Retinal pigment epithelial cell (primary cell): Measurements from ENCODE around the gene SAMD8.
"Not testable (repeated sequence)": the region's sequence is repeated elsewhere in the genome, so short reads cannot be mapped to it uniquely, and the experiment has no call there.

Experiments used
- DNase-seq: peaks from one replicate; pipeline ENCODE4 v3.0.0-alpha.2; 2010; ENCODE audit warnings: low read depth
- H3K4me3 ChIP-seq: 2 replicates; pipeline ENCODE4 v1.5.1; 2011; ENCODE audit warnings: mild to moderate bottlenecking, low read length, control low read depth, moderate library complexity
- CTCF ChIP-seq: conservative IDR thresholded peaks from 2 replicates; pipeline ENCODE4 v1.5.1; 2011; ENCODE audit warnings: low read depth, low read length, control low read depth, inconsistent platforms

SAMD8 gene

GRCh38 chr10:75129537-75129936 is 18.1 kb downstream of the SAMD8 start:
- TF ChIP-seq CTCF, result no peak
- no peak overlapping the region for H3K4me3 ChIP-seq
- DNase-seq, result no peak

- not testable (repeated sequence) for DNase-seq, H3K4me3 ChIP-seq
These were observed 22.2 kb downstream of the SAMD8 start for GRCh38 chr10:75133701-75134100.

- TF ChIP-seq CTCF, result no peak
- DNase-seq, result no peak
- no peak overlapping the region for H3K4me3 ChIP-seq
These were observed 24.9 kb downstream of the SAMD8 start for GRCh38 chr10:75136346-75136745.

- H3K4me3 ChIP-seq, result no peak overlapping the region
- no peak for DNase-seq
- TF ChIP-seq CTCF, result no peak
These were observed 26.3 kb downstream of the SAMD8 start for GRCh38 chr10:75137533-75138438.

GRCh38 chr10:75140246-75140645 is 28.8 kb downstream of the SAMD8 start:
- no peak for DNase-seq
- H3K4me3 ChIP-seq, result no peak overlapping the region
- no peak for TF ChIP-seq CTCF

- no peak for DNase-seq
- no peak for TF ChIP-seq CTCF
- no peak overlapping the region for H3K4me3 ChIP-seq
These were observed 31.9 kb downstream of the SAMD8 start for GRCh38 chr10:75143353-75143752.

GRCh38 chr10:75145590-75145989 is 34.1 kb downstream of the SAMD8 start:
- H3K4me3 ChIP-seq, result no peak overlapping the region
- no peak for TF ChIP-seq CTCF
- DNase-seq, result no peak
